SK-N-SH (cell line): ENCODE results near the gene GARIN6. TPM values are rescaled to one million over a fixed set of nuclear protein-coding genes. Genes with fewer than 3 reads are reported as not detected.

Source experiments
- CTCF ChIA-PET: fragments of 300-600, 350-600 bp; formaldehyde crosslinking; extraction: SDS; loops from one replicate; lab custom pipeline; 2021; lab: Yijun Ruan, JAX
- POLR2A ChIA-PET: fragments of 350-600 bp; sonication (Branson Sonifier 250); formaldehyde crosslinking; extraction: SDS; loops from one replicate; lab custom pipeline; 2020; ENCODE audit warnings: antibody characterized with exemption, inconsistent platforms; lab: Yijun Ruan, JAX
- DNase-seq: peaks from one replicate; pipeline ENCODE4 v3.0.0; 2012
- H2AFZ ChIP-seq: fragments of 200-600 bp; sonication (generic); 2 replicates; pipeline ENCODE4 v1.8.1; 2016; ENCODE audit warnings: antibody characterized with exemption, mild to moderate bottlenecking, low read depth
- H3F3A ChIP-seq: fragments of 200-600 bp; sonication (generic); replicated peaks from 2 replicates; pipeline ENCODE3; 2016; ENCODE audit warnings: antibody characterized with exemption, mild to moderate bottlenecking; ENCODE audit not compliant: insufficient read depth
- H3K27ac ChIP-seq, 2 experiments: fragments of 200-500 bp in 1 of 2; fragments of 200-600 bp in 1 of 2; sonication (Bioruptor generic) in 1 of 2; sonication (generic), shearing (Covaris generic) in 1 of 2; 2 replicates each; pipeline versions ENCODE4 v1.5.1 to v1.6.1; 2014 to 2016; ENCODE audit warnings: low read depth in 2 of 2, inconsistent platforms in 1 of 2, low read length in 1 of 2, mild to moderate bottlenecking in 1 of 2, mixed read lengths in 1 of 2
- H3K27me3 ChIP-seq: fragments of 200-600 bp; sonication (generic), shearing (Covaris generic); 2 replicates; pipeline ENCODE4 v1.6.1; 2016; ENCODE audit warnings: mixed run types; ENCODE audit not compliant: insufficient read depth
- H3K36me3 ChIP-seq, 2 experiments: fragments of 200-500 bp in 1 of 2; fragments of 200-600 bp in 1 of 2; sonication (Bioruptor generic) in 1 of 2; sonication (generic) in 1 of 2; replicated peaks in 1 of 2; 2 replicates each; pipeline versions ENCODE3 to v1.5.1; 2014 to 2016; ENCODE audit warnings: low read length in 1 of 2, mild to moderate bottlenecking in 1 of 2; ENCODE audit not compliant: insufficient read depth in 2 of 2, control insufficient read depth in 1 of 2
- H3K4me1 ChIP-seq, 2 experiments: fragments of 200-500 bp in 1 of 2; fragments of 200-600 bp in 1 of 2; sonication (Bioruptor generic) in 1 of 2; sonication (generic), shearing (Covaris generic) in 1 of 2; 2 replicates each; pipeline versions ENCODE4 v1.5.1 to v1.6.1; 2014 to 2016; ENCODE audit warnings: low read depth in 1 of 2, low read length in 1 of 2, mixed run types in 1 of 2; ENCODE audit not compliant: insufficient read depth in 2 of 2, control insufficient read depth in 1 of 2
- H3K4me2 ChIP-seq: fragments of 200-600 bp; sonication (generic), shearing (Covaris generic); 2 replicates; pipeline ENCODE4 v1.6.1; 2017; ENCODE audit warnings: mixed run types
- H3K4me3 ChIP-seq, 2 experiments: fragments of 200-500 bp in 1 of 2; fragments of 200-600 bp in 1 of 2; sonication (Bioruptor generic) in 1 of 2; sonication (generic), shearing (Covaris generic) in 1 of 2; 2 replicates each; pipeline versions ENCODE4 v1.5.1 to v1.8.1; 2014 to 2016; ENCODE audit warnings: low read depth in 2 of 2, inconsistent platforms in 1 of 2, low read length in 1 of 2, mild to moderate bottlenecking in 1 of 2, mixed read lengths in 1 of 2, moderate library complexity in 1 of 2
- H3K79me2 ChIP-seq: fragments of 200-600 bp; sonication (generic); 2 replicates; pipeline ENCODE4 v1.8.1; 2017; ENCODE audit warnings: mild to moderate bottlenecking; ENCODE audit not compliant: insufficient read depth
- H3K9ac ChIP-seq: fragments of 200-600 bp; sonication (generic); 2 replicates; pipeline ENCODE4 v1.6.1; 2017; ENCODE audit warnings: mixed run types
- H3K9me2 ChIP-seq: fragments of 200-600 bp; sonication (generic); 2 replicates; pipeline ENCODE4 v1.6.1; 2017; ENCODE audit warnings: mixed run types
- H3K9me3 ChIP-seq: fragments of 200-600 bp; sonication (generic); 2 replicates; pipeline ENCODE4 v1.6.1; 2017; ENCODE audit warnings: mixed run types, mild to moderate bottlenecking, moderate library complexity
- H4K20me1 ChIP-seq: fragments of 200-600 bp; sonication (generic); 2 replicates; pipeline ENCODE4 v1.6.1; 2017; ENCODE audit warnings: mild to moderate bottlenecking, mixed run types; ENCODE audit not compliant: insufficient read depth
- EZH2phosphoT487 ChIP-seq: fragments of 200-600 bp; sonication (generic); IDR thresholded peaks from 2 replicates; pipeline ENCODE4 v1.6.1; 2017; ENCODE audit warnings: low read depth, mixed run types, mild to moderate bottlenecking, antibody characterized with exemption, moderate library complexity, borderline replicate concordance
- MEF2A ChIP-seq: IDR thresholded peaks from 2 replicates; pipeline ENCODE4 v1.4.0; 2012; ENCODE audit warnings: low read depth, borderline replicate concordance
- MXI1 ChIP-seq: IDR thresholded peaks from 2 replicates; pipeline ENCODE4 v1.6.1; 2012; ENCODE audit warnings: mild to moderate bottlenecking, low read depth, low read length, improper control_type of control experiment
- NRF1 ChIP-seq: IDR thresholded peaks from 2 replicates; pipeline ENCODE4 v1.6.1; 2012; ENCODE audit warnings: low read depth, mild to moderate bottlenecking, low read length
- RAD21 ChIP-seq: IDR thresholded peaks from 2 replicates; pipeline ENCODE4 v1.6.1; 2012; ENCODE audit warnings: mild to moderate bottlenecking, low read length
- RCOR1 ChIP-seq: fragments of 150-350 bp; IDR thresholded peaks from 2 replicates; pipeline ENCODE4 v1.6.1; 2017; ENCODE audit warnings: antibody characterized with exemption, low read length
- SIN3A ChIP-seq: IDR thresholded peaks from 2 replicates; pipeline ENCODE4 v1.6.1; 2012; ENCODE audit warnings: low read depth, mild to moderate bottlenecking, low read length, moderate library complexity, borderline replicate concordance
- TAF1 ChIP-seq: IDR thresholded peaks from 2 replicates; pipeline ENCODE4 v1.6.1; 2012; ENCODE audit warnings: low read depth, mild to moderate bottlenecking, low read length, moderate library complexity, borderline replicate concordance
- TCF12 ChIP-seq: IDR thresholded peaks from 2 replicates; pipeline ENCODE4 v1.4.0; 2012
- WGBS: methylation state at CpG from one replicate; pipeline ENCODE4 v1.1.6; 2017; ENCODE audit warnings: low lambda C conversion rate; 5-methylcytosine and 5-hydroxymethylcytosine counted together
- polyA plus RNA-seq, 3 experiments: library from polyadenylated mRNA; depleted of rRNA; stranded (reverse); fragments of >200 nt; gene quantifications; 2 replicates each; pipeline ENCODE4 v1.2.3, GENCODE V29; 2012
- TF ChIP-seq, protein P1 (sequence below): fragments of 150-350 bp; IDR thresholded peaks from 2 replicates; pipeline ENCODE4 v1.6.1; 2017; ENCODE audit warnings: antibody characterized with exemption, low read length, low read depth, borderline replicate concordance
- TF ChIP-seq, protein P2 (sequence below): IDR thresholded peaks from 2 replicates; pipeline ENCODE4 v1.6.1; 2012; ENCODE audit warnings: mild to moderate bottlenecking, low read depth, low read length, moderate library complexity
- TF ChIP-seq, protein P3 (sequence below): IDR thresholded peaks from 2 replicates; pipeline ENCODE4 v1.4.0; 2012; ENCODE audit warnings: low read depth
- TF ChIP-seq, protein P4 (sequence below): IDR thresholded peaks from 2 replicates; pipeline ENCODE4 v1.4.0; 2012; ENCODE audit warnings: low read depth, borderline replicate concordance
- TF ChIP-seq, protein P5 (sequence below): fragments of 150-350 bp; IDR thresholded peaks from 2 replicates; pipeline ENCODE4 v1.6.1; 2016; ENCODE audit warnings: mild to moderate bottlenecking, low read depth, low read length

GARIN6 gene
- polyA plus RNA-seq, 1 of the 3 experiments (the other 2 are of a cell fraction), result not detected

DNA sequence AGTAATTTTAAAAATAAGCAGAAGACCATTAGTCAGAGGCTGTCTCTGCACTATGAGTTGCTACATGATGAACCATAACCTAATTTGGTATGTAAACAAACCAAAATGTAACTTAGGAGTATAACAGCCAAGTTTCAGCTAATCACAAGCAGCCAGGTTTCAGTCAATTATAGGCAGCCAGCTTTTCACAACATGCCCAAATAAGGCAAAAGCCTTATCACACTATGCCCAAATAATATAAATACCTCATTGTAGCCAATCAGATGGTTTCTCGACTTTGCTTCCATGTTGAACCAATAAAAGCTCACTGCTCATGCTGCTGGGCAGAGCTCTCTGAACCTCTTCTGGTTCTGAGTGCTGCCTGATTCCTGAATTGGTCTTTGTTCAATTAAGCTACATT lies 38.6 kb downstream of the GARIN6 start:
- no peak overlapping the region for H3K4me3 ChIP-seq
- CTCF ChIA-PET, result no interaction called here

More for the DNA sequence above, 38.6 kb downstream of the GARIN6 start:
- Histone ChIP-seq H3K9ac (no peak overlapping the region), H3K9me3 (no peaks in the 10 kb centered on the region), H3K4me1 (no peaks in the 10 kb centered on the region), H3K27ac (no peak overlapping the region), H2AFZ (no peak overlapping the region), H3K9me2 (no peaks in the 10 kb centered on the region), H3K4me2 (no peak overlapping the region), H3K27me3 (no peaks in the 10 kb centered on the region), H3F3A (no peaks in the 10 kb centered on the region), H4K20me1 (no peaks in the 10 kb centered on the region), H3K79me2 (no peaks in the 10 kb centered on the region), H3K36me3 (no peaks in the 10 kb centered on the region)
- no peak for TF ChIP-seq MEF2A
- TF ChIP-seq MXI1, result no peak
- no peak for TF ChIP-seq RAD21
- TF ChIP-seq NRF1, result no peak
- TF ChIP-seq, protein P1, sequence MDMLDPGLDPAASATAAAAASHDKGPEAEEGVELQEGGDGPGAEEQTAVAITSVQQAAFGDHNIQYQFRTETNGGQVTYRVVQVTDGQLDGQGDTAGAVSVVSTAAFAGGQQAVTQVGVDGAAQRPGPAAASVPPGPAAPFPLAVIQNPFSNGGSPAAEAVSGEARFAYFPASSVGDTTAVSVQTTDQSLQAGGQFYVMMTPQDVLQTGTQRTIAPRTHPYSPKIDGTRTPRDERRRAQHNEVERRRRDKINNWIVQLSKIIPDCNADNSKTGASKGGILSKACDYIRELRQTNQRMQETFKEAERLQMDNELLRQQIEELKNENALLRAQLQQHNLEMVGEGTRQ, result no peak
- no peak for TF ChIP-seq SIN3A
- TF ChIP-seq, protein P2, sequence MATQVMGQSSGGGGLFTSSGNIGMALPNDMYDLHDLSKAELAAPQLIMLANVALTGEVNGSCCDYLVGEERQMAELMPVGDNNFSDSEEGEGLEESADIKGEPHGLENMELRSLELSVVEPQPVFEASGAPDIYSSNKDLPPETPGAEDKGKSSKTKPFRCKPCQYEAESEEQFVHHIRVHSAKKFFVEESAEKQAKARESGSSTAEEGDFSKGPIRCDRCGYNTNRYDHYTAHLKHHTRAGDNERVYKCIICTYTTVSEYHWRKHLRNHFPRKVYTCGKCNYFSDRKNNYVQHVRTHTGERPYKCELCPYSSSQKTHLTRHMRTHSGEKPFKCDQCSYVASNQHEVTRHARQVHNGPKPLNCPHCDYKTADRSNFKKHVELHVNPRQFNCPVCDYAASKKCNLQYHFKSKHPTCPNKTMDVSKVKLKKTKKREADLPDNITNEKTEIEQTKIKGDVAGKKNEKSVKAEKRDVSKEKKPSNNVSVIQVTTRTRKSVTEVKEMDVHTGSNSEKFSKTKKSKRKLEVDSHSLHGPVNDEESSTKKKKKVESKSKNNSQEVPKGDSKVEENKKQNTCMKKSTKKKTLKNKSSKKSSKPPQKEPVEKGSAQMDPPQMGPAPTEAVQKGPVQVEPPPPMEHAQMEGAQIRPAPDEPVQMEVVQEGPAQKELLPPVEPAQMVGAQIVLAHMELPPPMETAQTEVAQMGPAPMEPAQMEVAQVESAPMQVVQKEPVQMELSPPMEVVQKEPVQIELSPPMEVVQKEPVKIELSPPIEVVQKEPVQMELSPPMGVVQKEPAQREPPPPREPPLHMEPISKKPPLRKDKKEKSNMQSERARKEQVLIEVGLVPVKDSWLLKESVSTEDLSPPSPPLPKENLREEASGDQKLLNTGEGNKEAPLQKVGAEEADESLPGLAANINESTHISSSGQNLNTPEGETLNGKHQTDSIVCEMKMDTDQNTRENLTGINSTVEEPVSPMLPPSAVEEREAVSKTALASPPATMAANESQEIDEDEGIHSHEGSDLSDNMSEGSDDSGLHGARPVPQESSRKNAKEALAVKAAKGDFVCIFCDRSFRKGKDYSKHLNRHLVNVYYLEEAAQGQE, result no peak
- TF ChIP-seq, protein P3, sequence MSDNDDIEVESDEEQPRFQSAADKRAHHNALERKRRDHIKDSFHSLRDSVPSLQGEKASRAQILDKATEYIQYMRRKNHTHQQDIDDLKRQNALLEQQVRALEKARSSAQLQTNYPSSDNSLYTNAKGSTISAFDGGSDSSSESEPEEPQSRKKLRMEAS, result no peak
- TF ChIP-seq, protein P4, sequence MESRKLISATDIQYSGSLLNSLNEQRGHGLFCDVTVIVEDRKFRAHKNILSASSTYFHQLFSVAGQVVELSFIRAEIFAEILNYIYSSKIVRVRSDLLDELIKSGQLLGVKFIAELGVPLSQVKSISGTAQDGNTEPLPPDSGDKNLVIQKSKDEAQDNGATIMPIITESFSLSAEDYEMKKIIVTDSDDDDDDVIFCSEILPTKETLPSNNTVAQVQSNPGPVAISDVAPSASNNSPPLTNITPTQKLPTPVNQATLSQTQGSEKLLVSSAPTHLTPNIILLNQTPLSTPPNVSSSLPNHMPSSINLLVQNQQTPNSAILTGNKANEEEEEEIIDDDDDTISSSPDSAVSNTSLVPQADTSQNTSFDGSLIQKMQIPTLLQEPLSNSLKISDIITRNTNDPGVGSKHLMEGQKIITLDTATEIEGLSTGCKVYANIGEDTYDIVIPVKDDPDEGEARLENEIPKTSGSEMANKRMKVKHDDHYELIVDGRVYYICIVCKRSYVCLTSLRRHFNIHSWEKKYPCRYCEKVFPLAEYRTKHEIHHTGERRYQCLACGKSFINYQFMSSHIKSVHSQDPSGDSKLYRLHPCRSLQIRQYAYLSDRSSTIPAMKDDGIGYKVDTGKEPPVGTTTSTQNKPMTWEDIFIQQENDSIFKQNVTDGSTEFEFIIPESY, result no peak
- TF ChIP-seq RCOR1, result no peak
- TF ChIP-seq TAF1, result no peak
- no peak for TF ChIP-seq EZH2phosphoT487
- TF ChIP-seq, protein P5, sequence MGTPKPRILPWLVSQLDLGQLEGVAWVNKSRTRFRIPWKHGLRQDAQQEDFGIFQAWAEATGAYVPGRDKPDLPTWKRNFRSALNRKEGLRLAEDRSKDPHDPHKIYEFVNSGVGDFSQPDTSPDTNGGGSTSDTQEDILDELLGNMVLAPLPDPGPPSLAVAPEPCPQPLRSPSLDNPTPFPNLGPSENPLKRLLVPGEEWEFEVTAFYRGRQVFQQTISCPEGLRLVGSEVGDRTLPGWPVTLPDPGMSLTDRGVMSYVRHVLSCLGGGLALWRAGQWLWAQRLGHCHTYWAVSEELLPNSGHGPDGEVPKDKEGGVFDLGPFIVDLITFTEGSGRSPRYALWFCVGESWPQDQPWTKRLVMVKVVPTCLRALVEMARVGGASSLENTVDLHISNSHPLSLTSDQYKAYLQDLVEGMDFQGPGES, result no peak
- TF ChIP-seq TCF12, result no peak
- POLR2A ChIA-PET, result no interaction called here
- no peak for DNase-seq
- WGBS, result 0% methylated on average over 1 of the region's 1 CpG
